HepG2 (cell line): ENCODE measurements around the gene LDAH. TPM values are rescaled to one million over a fixed set of nuclear protein-coding genes. Genes with fewer than 3 reads are reported as not detected.
A peak's percentile ranks its signal among the peaks of the same experiment; 100 is the strongest.

Source experiments
- AGO2 ChIP-seq: fragments of 200-400 bp; formaldehyde crosslinking; optimal IDR thresholded peaks from 2 replicates; pipeline ENCODE3; 2017; ENCODE audit warnings: mild to moderate bottlenecking, low read depth, low read length, moderate library complexity
- CCAR2 ChIP-seq: fragments of 200-400 bp; formaldehyde crosslinking; optimal IDR thresholded peaks from 2 replicates; pipeline ENCODE3; 2018; ENCODE audit warnings: low read depth, mild to moderate bottlenecking, low read length, moderate library complexity
- MIER2 ChIP-seq: IDR thresholded peaks from 2 replicates; pipeline ENCODE4 v1.6.1; 2016; ENCODE audit warnings: missing biosample characterization, missing genetic modification reagents
- NFE2L1 ChIP-seq: sonication (generic); formaldehyde crosslinking; IDR thresholded peaks from 2 replicates; pipeline ENCODE4 v1.4.0; 2020; ENCODE audit warnings: missing genetic modification reagents, mild to moderate bottlenecking, borderline replicate concordance
- PRDM15 ChIP-seq: sonication (generic); formaldehyde crosslinking; IDR thresholded peaks from 2 replicates; pipeline ENCODE4 v1.4.0; 2020; ENCODE audit warnings: missing genetic modification reagents
- REST ChIP-seq, 2 experiments: IDR thresholded peaks; 2 replicates each; pipeline ENCODE4 v1.6.1; 2011 to 2012; ENCODE audit warnings: low read length in 2 of 2, borderline replicate concordance in 1 of 2, low read depth in 1 of 2, mild to moderate bottlenecking in 1 of 2, moderate library complexity in 1 of 2
- ZNF33B ChIP-seq: sonication (generic); formaldehyde crosslinking; IDR thresholded peaks from 2 replicates; pipeline ENCODE4 v1.5.1; 2020; ENCODE audit warnings: mild to moderate bottlenecking, missing genetic modification reagents
- ZNF569 ChIP-seq: sonication (generic); formaldehyde crosslinking; IDR thresholded peaks from 2 replicates; pipeline ENCODE4 v1.5.0; 2020; ENCODE audit warnings: mild to moderate bottlenecking, missing genetic modification reagents, moderate library complexity, borderline replicate concordance
- ZNF710 ChIP-seq: sonication (generic); formaldehyde crosslinking; IDR thresholded peaks from 2 replicates; pipeline ENCODE4 v1.5.0; 2020; ENCODE audit warnings: mild to moderate bottlenecking, missing genetic modification reagents, borderline replicate concordance
- polyA plus RNA-seq, 8 experiments: library from polyadenylated mRNA; depleted of rRNA in 3 of 8; stranded (reverse) in 7 of 8; unstranded in 1 of 8; fragments of >200 nt; fragmentation: Illumina TruSeq in 4 of 8; extraction: Trizol in 4 of 8; gene quantifications; 2 replicates each; pipeline versions ENCODE4 v1.2.1 to v1.2.3, GENCODE V29; 2011 to 2016; ENCODE audit warnings: low read depth in 4 of 8, missing spikeins in 1 of 8, mixed read lengths in 1 of 8; ENCODE audit not compliant: insufficient read depth in 1 of 8
- total RNA-seq, 5 experiments: library from RNA; depleted of rRNA; stranded (reverse); fragments of >200 nt; fragmentation: Illumina TruSeq; extraction: Trizol; gene quantifications; 2 replicates each; pipeline ENCODE4 v1.2.3, GENCODE V29; 2016; ENCODE audit warnings: low read depth in 1 of 5
- TF ChIP-seq, protein P1 (sequence below): sonication (generic); formaldehyde crosslinking; IDR thresholded peaks from 2 replicates; pipeline ENCODE4 v1.9.0; 2021; ENCODE audit warnings: mild to moderate bottlenecking, missing genetic modification reagents

The LDAH gene
- total and polyA plus RNA-seq, 2 of the 13 experiments (the other 11 are each of a cell fraction or from before 2014, with no cell fraction given) = 28.8 to 46.2 TPM

DNA sequence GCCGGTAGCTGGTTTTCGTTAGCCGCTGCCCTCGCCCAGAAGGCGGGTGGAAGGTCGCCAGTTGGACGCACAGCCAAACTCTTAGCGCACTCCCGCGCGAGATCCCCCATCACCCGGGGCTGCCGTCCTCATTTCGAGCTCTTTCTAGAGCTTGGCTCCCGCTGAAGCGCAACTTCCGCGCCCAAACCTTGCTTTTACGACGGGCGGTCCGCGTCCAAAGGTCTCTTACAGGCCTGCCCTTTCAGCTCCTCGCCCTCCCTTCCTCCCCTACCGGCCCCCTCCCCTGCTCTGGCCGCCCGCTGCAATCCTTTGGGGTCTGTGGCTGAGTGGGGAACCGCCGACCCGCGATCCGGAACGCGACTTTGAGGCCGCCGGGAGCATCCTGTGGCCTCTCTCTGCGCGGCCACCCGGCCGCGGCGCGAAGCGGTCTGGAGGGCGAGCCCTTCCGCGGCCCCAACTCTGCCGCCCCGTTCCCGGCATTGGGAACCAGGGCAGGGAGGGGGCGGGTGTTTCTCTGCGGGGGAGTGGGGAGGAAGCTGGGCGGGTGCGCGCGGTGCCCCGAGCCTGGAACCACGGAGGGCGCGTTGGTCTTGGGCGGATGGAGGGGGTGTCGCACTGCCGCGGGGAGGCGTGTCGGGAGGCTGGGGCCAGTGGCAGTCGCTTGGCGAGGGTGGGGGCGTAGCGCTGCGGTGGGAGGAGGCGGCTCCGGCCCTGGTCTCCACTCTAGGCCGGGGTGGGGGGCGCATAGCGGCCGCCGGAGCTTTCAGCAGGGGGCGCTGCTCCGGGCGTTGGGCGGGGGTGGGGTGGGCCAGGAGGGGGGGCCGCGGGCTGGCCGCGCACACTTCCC is 156.4 kb downstream of the LDAH start, which contains the start of gene GDF7 (continued):
- TF ChIP-seq REST (IDR thresholded peaks at IDR 0.05; ENCODE audit: borderline replicate concordance in 1 of 2, low read depth in 1 of 2, low read length in 2 of 2) (no peak), ZNF710 (CRISPR knock-in tag) (peak; percentile 7; the same call in 1 of the 2 replicates), ZNF33B (no peak), ZNF569 (CRISPR knock-in tag) (no peak), PRDM15 (CRISPR knock-in tag) (peak; percentile 31; the same call in 1 of the 2 replicates), CCAR2 (no peak), MIER2 (CRISPR knock-in tag) (no peak), NFE2L1 (CRISPR knock-in tag) (no peak), AGO2 (peak; percentile 61)
- TF ChIP-seq, protein P1, sequence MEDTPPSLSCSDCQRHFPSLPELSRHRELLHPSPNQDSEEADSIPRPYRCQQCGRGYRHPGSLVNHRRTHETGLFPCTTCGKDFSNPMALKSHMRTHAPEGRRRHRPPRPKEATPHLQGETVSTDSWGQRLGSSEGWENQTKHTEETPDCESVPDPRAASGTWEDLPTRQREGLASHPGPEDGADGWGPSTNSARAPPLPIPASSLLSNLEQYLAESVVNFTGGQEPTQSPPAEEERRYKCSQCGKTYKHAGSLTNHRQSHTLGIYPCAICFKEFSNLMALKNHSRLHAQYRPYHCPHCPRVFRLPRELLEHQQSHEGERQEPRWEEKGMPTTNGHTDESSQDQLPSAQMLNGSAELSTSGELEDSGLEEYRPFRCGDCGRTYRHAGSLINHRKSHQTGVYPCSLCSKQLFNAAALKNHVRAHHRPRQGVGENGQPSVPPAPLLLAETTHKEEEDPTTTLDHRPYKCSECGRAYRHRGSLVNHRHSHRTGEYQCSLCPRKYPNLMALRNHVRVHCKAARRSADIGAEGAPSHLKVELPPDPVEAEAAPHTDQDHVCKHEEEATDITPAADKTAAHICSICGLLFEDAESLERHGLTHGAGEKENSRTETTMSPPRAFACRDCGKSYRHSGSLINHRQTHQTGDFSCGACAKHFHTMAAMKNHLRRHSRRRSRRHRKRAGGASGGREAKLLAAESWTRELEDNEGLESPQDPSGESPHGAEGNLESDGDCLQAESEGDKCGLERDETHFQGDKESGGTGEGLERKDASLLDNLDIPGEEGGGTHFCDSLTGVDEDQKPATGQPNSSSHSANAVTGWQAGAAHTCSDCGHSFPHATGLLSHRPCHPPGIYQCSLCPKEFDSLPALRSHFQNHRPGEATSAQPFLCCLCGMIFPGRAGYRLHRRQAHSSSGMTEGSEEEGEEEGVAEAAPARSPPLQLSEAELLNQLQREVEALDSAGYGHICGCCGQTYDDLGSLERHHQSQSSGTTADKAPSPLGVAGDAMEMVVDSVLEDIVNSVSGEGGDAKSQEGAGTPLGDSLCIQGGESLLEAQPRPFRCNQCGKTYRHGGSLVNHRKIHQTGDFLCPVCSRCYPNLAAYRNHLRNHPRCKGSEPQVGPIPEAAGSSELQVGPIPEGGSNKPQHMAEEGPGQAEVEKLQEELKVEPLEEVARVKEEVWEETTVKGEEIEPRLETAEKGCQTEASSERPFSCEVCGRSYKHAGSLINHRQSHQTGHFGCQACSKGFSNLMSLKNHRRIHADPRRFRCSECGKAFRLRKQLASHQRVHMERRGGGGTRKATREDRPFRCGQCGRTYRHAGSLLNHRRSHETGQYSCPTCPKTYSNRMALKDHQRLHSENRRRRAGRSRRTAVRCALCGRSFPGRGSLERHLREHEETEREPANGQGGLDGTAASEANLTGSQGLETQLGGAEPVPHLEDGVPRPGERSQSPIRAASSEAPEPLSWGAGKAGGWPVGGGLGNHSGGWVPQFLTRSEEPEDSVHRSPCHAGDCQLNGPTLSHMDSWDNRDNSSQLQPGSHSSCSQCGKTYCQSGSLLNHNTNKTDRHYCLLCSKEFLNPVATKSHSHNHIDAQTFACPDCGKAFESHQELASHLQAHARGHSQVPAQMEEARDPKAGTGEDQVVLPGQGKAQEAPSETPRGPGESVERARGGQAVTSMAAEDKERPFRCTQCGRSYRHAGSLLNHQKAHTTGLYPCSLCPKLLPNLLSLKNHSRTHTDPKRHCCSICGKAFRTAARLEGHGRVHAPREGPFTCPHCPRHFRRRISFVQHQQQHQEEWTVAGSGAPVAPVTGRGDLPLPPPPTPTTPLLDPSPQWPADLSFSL (CRISPR knock-in tag) = no peak
